ENCODE data around the gene SCG5. TPM values are rescaled to one million over a fixed set of nuclear protein-coding genes. Genes with fewer than 3 reads are reported as not detected.

Gene SCG5
- total RNA-seq, 2 experiments from 2014 or later: 0.58 to 0.60 TPM

GRCh38 chr15:32651229-32651837 is 9.8 kb downstream of the SCG5 start:
- no peak overlapping the region for H3K4me3 Mint-ChIP-seq
- H3K27ac Mint-ChIP-seq: no peak overlapping the region
- peaks cover 5% of the 10 kb centered on the region for H3K36me3 Mint-ChIP-seq
- peak; percentile 36 for DNase-seq
- H3K9me3 Mint-ChIP-seq: no peaks in the 10 kb centered on the region
- peaks cover 2% of the 10 kb centered on the region for H3K27me3 Mint-ChIP-seq
- H3K4me1 Mint-ChIP-seq: no peaks in the 10 kb centered on the region

- Mint-ChIP-seq H3K27ac (no peak overlapping the region), H3K4me3 (no peak overlapping the region), H3K27me3 (peaks cover 2% of the 10 kb centered on the region), H3K36me3 (peaks cover 5% of the 10 kb centered on the region), H3K9me3 (no peaks in the 10 kb centered on the region), H3K4me1 (peaks cover under 1% of the 10 kb centered on the region)
- DNase-seq: no peak
Measured at GRCh38 chr15:32652178-32652577, 10.7 kb downstream of the SCG5 start.

DNA sequence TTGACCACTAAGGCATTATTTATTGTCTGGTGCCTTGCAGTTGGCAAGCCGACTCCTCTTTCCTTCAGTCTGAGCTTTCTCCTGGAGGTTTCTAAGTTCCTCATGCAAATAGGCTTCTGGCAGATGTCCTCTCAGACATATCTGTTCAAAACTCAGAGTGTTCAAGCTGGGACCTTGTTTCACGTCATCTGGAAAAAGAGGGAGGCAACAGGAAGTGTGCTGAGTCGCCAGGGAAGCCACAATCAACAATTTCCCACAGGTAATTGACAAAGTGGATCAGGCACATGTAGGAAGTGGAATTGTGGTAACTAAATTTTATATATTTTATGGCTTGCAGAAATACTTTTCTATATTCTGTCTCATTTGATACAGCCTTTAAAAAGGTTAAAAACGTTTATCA is 14.6 kb downstream of the SCG5 start:
- DNase-seq: no peak
- H3K27me3 Mint-ChIP-seq: no peaks in the 10 kb centered on the region
- no peak overlapping the region for H3K27ac Mint-ChIP-seq
- no peaks in the 10 kb centered on the region for H3K9me3 Mint-ChIP-seq
- no peak overlapping the region for H3K4me3 Mint-ChIP-seq
- peaks cover 5% of the 10 kb centered on the region for H3K4me1 Mint-ChIP-seq
- no peaks in the 10 kb centered on the region for H3K36me3 Mint-ChIP-seq

DNA sequence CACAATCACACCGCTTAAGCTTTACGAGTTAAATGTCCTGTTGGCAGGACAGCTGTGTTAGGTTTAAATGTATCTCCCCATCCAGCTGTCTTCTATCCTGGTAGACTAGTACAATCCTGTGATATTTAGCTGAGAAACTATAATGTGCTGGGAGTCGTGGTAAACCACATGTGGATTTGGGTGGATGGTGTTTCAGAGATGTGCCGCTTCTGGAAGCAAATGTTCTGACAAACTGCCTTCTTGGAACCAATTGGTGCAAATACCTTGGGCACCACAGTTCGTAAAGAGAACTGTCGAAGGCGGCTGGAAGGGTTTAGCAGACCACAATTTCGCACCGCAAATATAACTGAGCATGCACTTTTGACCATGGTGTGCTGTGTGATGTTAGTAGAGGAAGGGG is 15.0 kb downstream of the SCG5 start:
- H3K27ac Mint-ChIP-seq: no peak overlapping the region
- H3K4me3 Mint-ChIP-seq: no peak overlapping the region
- no peaks in the 10 kb centered on the region for H3K9me3 Mint-ChIP-seq
- no peak for DNase-seq
- H3K36me3 Mint-ChIP-seq: no peaks in the 10 kb centered on the region
- H3K27me3 Mint-ChIP-seq: no peaks in the 10 kb centered on the region
- H3K4me1 Mint-ChIP-seq: peaks cover 5% of the 10 kb centered on the region

DNA sequence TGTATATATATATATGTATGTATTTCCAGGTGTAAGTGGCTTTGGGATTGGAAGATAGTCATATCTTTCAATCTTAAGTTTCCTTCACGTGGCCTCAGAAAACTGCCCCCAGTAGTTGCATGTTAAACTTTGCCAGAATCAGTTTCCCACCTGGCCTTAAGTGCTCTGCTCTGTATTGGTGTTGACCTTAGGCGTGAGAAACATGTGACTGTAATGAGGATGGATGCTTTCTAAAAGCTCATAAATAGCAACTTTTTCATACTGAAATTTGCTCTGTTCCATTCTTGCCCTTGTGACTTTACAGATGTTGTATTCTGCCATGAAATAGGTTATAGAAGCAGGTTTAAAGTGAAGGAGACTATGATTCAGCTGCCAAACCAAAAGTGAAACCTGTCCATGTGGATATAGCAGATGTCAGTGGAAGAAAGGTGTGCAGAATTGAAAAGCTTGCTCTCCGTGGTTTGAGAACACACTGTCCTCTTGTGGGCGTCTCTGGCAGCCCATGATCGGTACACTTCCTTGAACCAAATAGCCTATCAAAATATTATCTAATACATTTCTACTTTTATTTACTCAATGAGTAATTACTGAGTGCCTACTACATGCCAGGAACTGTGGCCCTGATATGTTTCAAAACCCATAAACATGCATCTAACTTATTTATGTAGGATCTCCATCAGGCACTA is 15.8 kb downstream of the SCG5 start:
- no peaks in the 10 kb centered on the region for H3K36me3 Mint-ChIP-seq
- H3K27ac Mint-ChIP-seq: no peak overlapping the region
- H3K4me1 Mint-ChIP-seq: peaks cover 5% of the 10 kb centered on the region
- no peak overlapping the region for H3K4me3 Mint-ChIP-seq
- DNase-seq: peak; percentile 6
- no peaks in the 10 kb centered on the region for H3K9me3 Mint-ChIP-seq
- no peaks in the 10 kb centered on the region for H3K27me3 Mint-ChIP-seq

- no peaks in the 10 kb centered on the region for H3K36me3 Mint-ChIP-seq
- DNase-seq: no peak
- H3K4me3 Mint-ChIP-seq: no peak overlapping the region
- H3K27me3 Mint-ChIP-seq: no peaks in the 10 kb centered on the region
- H3K27ac Mint-ChIP-seq: no peak overlapping the region
- H3K9me3 Mint-ChIP-seq: no peaks in the 10 kb centered on the region
- peaks cover 9% of the 10 kb centered on the region for H3K4me1 Mint-ChIP-seq
Measured at GRCh38 chr15:32657941-32658340, 16.4 kb downstream of the SCG5 start.

DNA sequence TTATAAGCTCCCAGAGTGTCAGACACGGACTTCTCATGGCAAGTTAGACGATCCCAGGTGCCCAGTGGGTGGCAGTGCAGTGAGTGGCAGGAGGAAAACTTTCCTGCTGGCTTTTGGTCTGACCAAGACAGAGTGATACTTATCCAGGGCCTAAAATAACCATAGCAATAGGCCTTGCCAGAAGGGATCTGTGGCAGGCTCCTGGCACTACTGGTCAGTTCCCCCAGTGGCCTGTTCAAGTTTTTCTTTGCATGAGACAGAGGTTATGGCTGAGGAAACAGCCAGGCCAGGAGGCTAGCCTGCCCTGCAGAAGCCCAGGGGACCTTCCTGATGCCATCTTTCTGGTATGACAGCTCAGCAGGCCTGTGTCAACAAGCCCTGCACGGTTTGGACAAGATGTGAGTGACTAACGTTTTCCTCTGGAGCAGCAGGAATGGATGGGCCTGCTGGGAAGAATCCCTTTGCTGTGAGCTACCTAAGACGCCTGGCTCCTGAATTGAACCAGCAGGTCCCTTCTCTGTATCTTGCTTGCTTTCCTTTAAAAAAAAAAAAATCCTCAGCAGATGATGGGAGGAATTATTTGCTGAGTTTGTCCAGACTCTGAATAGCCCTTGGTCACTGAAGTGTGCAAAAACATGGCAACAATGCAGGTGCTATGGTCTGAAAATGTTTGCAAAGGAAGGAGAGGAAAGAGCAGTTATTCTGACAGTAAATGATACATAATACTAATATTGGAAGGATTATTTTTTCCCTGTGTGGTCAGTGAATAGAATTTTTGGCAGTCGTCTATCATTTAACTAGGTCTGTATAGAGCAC is 18.0 kb downstream of the SCG5 start:
- H3K36me3 Mint-ChIP-seq: no peaks in the 10 kb centered on the region
- H3K9me3 Mint-ChIP-seq: no peaks in the 10 kb centered on the region
- no peaks in the 10 kb centered on the region for H3K27me3 Mint-ChIP-seq
- H3K27ac Mint-ChIP-seq: no peak overlapping the region
- H3K4me3 Mint-ChIP-seq: no peak overlapping the region
- DNase-seq: no peak
- peaks cover 9% of the 10 kb centered on the region for H3K4me1 Mint-ChIP-seq

- no peak overlapping the region for H3K27ac Mint-ChIP-seq
- H3K4me1 Mint-ChIP-seq: peaks cover 4% of the 10 kb centered on the region
Measured at GRCh38 chr15:32663671-32664070, 22.2 kb downstream of the SCG5 start.

GRCh38 chr15:32664796-32665195 is 23.3 kb downstream of the SCG5 start:
- Mint-ChIP-seq H3K4me3 (no peak overlapping the region), H3K9me3 (no peaks in the 10 kb centered on the region), H3K27ac (no peak overlapping the region), H3K27me3 (no peaks in the 10 kb centered on the region), H3K4me1 (peaks cover 4% of the 10 kb centered on the region), H3K36me3 (no peaks in the 10 kb centered on the region)
- DNase-seq: no peak

More at GRCh38 chr15:32663671-32664070, 22.2 kb downstream of the SCG5 start:
- DNase-seq: no peak
- H3K9me3 Mint-ChIP-seq: no peaks in the 10 kb centered on the region
- H3K36me3 Mint-ChIP-seq: no peaks in the 10 kb centered on the region
- H3K27me3 Mint-ChIP-seq: no peaks in the 10 kb centered on the region
- no peak overlapping the region for H3K4me3 Mint-ChIP-seq

GRCh38 chr15:32667321-32667720 is 25.8 kb downstream of the SCG5 start:
- H3K36me3 Mint-ChIP-seq: no peaks in the 10 kb centered on the region
- no peaks in the 10 kb centered on the region for H3K27me3 Mint-ChIP-seq
- H3K4me1 Mint-ChIP-seq: peaks cover 4% of the 10 kb centered on the region
- H3K4me3 Mint-ChIP-seq: no peak overlapping the region
- DNase-seq: no peak
- H3K9me3 Mint-ChIP-seq: no peaks in the 10 kb centered on the region
- no peak overlapping the region for H3K27ac Mint-ChIP-seq

GRCh38 chr15:32668942-32669341 is 27.4 kb downstream of the SCG5 start:
- Mint-ChIP-seq H3K27ac (no peak overlapping the region), H3K36me3 (no peaks in the 10 kb centered on the region), H3K27me3 (no peaks in the 10 kb centered on the region), H3K9me3 (no peaks in the 10 kb centered on the region), H3K4me1 (no peaks in the 10 kb centered on the region), H3K4me3 (no peak overlapping the region)
- DNase-seq: no peak

DNA sequence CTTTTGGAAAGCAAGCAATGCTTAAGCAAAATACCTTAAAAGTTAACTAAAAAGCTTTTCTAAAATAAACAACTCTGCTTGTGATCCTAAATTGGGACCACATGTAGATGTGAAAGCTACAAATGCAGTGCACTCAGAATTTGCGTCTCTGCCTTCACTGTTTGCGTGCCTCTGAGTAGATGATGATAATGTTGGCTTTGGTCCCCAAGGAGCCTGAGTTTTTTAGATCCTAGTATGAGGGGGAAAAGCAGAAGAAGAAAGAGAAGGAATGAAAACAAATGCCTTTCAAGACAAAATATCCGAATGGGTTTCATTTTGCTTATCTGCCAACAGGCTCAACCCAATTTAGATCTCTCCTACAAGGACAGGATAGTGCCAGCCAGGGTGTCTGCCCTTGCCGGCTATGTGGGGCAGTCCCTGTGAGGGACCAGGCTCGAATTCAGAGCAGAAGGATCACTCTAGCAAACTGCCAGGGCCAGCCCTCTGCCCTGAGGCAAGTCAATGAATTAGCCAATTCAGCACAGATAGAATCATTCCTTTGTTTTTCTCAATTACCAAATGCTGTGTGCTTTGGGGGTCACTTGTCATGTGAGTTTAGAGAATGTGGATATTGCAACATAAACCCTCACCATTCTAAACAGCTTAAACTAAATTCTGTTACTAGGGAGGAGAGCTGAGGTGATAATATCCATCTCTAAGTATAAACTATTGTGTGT is 28.5 kb downstream of the SCG5 start:
- no peak for DNase-seq
- Mint-ChIP-seq H3K4me1 (no peaks in the 10 kb centered on the region), H3K27me3 (no peaks in the 10 kb centered on the region), H3K9me3 (no peaks in the 10 kb centered on the region), H3K4me3 (no peak overlapping the region), H3K36me3 (no peaks in the 10 kb centered on the region), H3K27ac (no peak overlapping the region)

DNA sequence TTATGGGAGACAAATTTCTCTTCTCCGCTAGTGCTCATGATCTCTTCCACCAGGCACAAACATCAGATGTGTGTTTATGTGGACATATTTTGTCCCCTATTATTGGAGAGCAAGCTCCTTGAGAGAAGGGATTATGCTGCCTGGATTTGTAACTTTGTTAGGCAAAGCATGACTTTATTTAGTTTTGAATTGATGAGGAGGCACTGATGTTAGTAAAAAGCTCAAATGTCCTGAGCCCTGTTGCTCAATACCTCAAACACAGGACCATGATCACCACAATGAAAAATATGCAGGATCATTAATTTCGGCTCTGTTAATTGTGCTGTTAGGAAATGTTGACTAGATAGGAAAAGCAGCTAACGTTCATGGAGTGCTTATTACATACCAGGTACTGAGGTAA is 29.1 kb downstream of the SCG5 start:
- Mint-ChIP-seq H3K27me3 (no peaks in the 10 kb centered on the region), H3K27ac (no peak overlapping the region), H3K9me3 (no peaks in the 10 kb centered on the region), H3K36me3 (no peaks in the 10 kb centered on the region), H3K4me1 (no peaks in the 10 kb centered on the region), H3K4me3 (no peak overlapping the region)
- no peak for DNase-seq

GRCh38 chr15:32671339-32672325 is 30.1 kb downstream of the SCG5 start:
- Mint-ChIP-seq H3K4me3 (no peak overlapping the region), H3K27ac (no peak overlapping the region), H3K9me3 (no peaks in the 10 kb centered on the region), H3K36me3 (no peaks in the 10 kb centered on the region), H3K27me3 (no peaks in the 10 kb centered on the region), H3K4me1 (no peaks in the 10 kb centered on the region)
- DNase-seq: no peak
